ACC112 (cell line): ENCODE data around the gene TAGLN.

Experiments
- H2AFZ ChIP-seq: fragments of 200-600 bp; sonication (generic); one replicate; pipeline ENCODE4 v1.6.0; 2017; ENCODE audit warnings: antibody characterized with exemption, low read length; ENCODE audit not compliant: unreplicated experiment
- H3K27ac ChIP-seq: fragments of 200-600 bp; sonication (generic); 2 replicates; pipeline ENCODE4 v1.5.1; 2014; ENCODE audit warnings: low read depth, mild to moderate bottlenecking, antibody characterized with exemption, low read length, moderate library complexity
- H3K27me3 ChIP-seq: fragments of 200-600 bp; sonication (generic); 2 replicates; pipeline ENCODE4 v1.6.1; 2014; ENCODE audit warnings: mild to moderate bottlenecking, antibody characterized with exemption, low read length, moderate library complexity, mixed read lengths; ENCODE audit not compliant: insufficient read depth
- H3K36me3 ChIP-seq: fragments of 200-600 bp; sonication (generic); 2 replicates; pipeline ENCODE4 v1.6.1; 2016; ENCODE audit warnings: mild to moderate bottlenecking, antibody characterized with exemption, low read length, moderate library complexity, mixed read lengths; ENCODE audit not compliant: insufficient read depth
- H3K4me1 ChIP-seq: fragments of 200-600 bp; sonication (generic); one replicate; pipeline ENCODE4 v1.6.1; 2016; ENCODE audit warnings: low read length, mixed read lengths; ENCODE audit not compliant: insufficient read depth, unreplicated experiment, control insufficient read depth
- H3K4me3 ChIP-seq: fragments of 200-600 bp; sonication (generic); 2 replicates; pipeline ENCODE4 v1.5.1; 2014; ENCODE audit warnings: mild to moderate bottlenecking, low read depth, low read length
- H3K79me2 ChIP-seq: fragments of 200-600 bp; sonication (generic); one replicate; pipeline ENCODE4 v1.6.0; 2016; ENCODE audit warnings: low read length; ENCODE audit not compliant: control insufficient read depth, unreplicated experiment, insufficient read depth

Gene TAGLN

DNA sequence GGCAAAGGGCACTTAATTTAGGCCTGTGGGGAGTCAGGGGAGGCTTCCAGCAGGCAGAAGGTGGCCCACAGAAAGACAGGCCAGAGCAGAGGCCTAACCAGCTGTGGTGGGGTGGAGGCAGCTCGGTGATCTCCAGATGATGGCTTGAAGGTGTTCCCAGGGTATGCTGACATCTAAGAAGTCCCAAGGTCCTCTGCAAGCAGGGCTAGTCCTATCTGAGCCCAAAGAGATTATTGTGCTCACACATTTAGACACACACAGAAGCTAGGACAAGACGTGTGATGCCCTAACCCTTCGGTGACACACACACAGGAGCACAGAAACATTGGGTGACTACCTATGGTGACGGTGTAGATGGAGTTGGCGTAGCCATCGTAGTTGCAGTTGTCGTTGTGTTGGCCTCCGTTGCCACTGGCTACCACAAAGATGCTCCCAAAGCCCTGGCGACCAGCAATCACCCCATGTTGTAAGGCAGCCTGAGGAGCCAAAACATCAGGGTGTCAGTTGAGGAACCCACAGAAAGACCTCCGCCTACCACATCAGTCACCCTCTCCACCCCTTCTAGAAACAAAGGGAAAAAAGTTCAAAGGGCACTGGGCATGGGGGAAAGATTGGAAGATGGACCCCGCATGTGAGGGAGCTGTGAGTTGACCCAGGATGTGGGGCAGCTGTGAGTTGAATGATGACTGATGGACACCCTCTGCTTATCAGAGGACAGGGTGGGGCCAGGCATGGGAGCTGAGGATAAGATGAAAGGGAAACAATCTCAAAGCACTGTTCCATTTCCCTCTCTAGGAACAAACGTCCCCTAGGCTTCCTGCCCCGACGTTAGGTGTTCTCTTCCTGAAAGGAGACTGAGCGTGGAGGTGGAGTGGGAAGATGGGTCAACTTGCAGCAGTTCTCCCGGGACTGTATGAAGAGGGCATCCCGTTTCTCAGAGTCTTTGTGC, 24.8 kb downstream of the TAGLN start:
- 0 out of 2 replicates have a peak overlapping the region, but pooled peaks have one; percentile 92 for H3K27ac ChIP-seq
- peaks cover 20% of the 10 kb centered on the region for H3K36me3 ChIP-seq
- peaks cover 2% of the 10 kb centered on the region for H3K79me2 ChIP-seq
- no peak overlapping the region for H2AFZ ChIP-seq
- H3K4me3 ChIP-seq = no peak overlapping the region
- H3K4me1 ChIP-seq = peaks cover 32% of the 10 kb centered on the region
- H3K27me3 ChIP-seq = no peaks in the 10 kb centered on the region

DNA sequence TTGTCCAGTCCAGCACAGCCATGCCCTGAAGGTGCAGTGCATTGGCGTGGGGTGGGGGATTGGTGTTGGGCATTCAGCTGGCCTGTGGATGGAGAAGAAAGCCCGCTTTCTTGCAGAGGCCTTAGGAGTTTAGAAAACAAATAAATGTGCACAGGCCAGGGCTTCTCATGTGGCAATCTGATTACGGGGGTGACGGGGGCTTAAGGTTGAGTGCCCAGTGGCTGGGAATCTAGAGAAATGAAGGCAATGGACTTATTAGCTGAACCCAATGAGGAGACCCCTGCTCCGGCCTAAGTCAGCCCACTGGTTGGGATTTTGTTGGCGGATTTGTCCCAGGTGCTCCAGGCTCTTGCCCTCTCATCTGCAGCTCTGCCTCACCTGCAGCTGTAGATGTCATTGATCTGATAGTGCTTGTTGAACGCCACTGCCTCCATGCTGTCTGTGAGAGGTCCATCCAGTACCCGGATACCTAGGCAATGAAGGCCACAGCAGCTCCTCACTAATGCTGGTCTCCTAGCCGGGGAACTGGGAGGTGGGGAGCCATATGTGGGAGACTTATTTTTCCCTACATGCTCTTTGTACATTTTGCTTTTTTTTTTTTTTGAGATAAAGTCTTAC, 26.5 kb downstream of the TAGLN start:
- Histone ChIP-seq H2AFZ (no peak overlapping the region), H3K4me3 (no peak overlapping the region), H3K79me2 (peaks cover 19% of the 10 kb centered on the region), H3K27ac (no peak overlapping the region), H3K36me3 (0 out of 2 replicates have a peak, but pooled peaks cover 14% of the 10 kb centered on the region), H3K27me3 (no peaks in the 10 kb centered on the region), H3K4me1 (peaks cover 27% of the 10 kb centered on the region)

- H3K27me3 ChIP-seq = no peaks in the 10 kb centered on the region
- no peak overlapping the region for H2AFZ ChIP-seq
- peaks cover 29% of the 10 kb centered on the region for H3K79me2 ChIP-seq
- H3K36me3 ChIP-seq = 0 out of 2 replicates have a peak, but pooled peaks cover 14% of the 10 kb centered on the region
- peaks cover 20% of the 10 kb centered on the region for H3K4me1 ChIP-seq
- no peak overlapping the region for H3K27ac ChIP-seq
- H3K4me3 ChIP-seq = no peak overlapping the region
These were observed 27.5 kb downstream of the TAGLN start for GRCh38 chr11:117226388-117227385.

- Histone ChIP-seq H3K79me2 (peaks cover 38% of the 10 kb centered on the region), H2AFZ (no peak overlapping the region), H3K36me3 (0 out of 2 replicates have a peak, but pooled peaks cover 11% of the 10 kb centered on the region), H3K4me3 (no peak overlapping the region), H3K4me1 (peaks cover 11% of the 10 kb centered on the region), H3K27ac (no peak overlapping the region), H3K27me3 (no peaks in the 10 kb centered on the region)
These were observed 28.9 kb downstream of the TAGLN start for GRCh38 chr11:117228091-117228490.

- H3K36me3 ChIP-seq = no peaks in the 10 kb centered on the region
- no peaks in the 10 kb centered on the region for H3K27me3 ChIP-seq
- no peak overlapping the region for H2AFZ ChIP-seq
- 0 out of 2 replicates have a peak overlapping the region, but pooled peaks have one; percentile 62 for H3K27ac ChIP-seq
- H3K4me3 ChIP-seq = no peak overlapping the region
- peaks cover 22% of the 10 kb centered on the region for H3K4me1 ChIP-seq
- H3K79me2 ChIP-seq = peaks cover 49% of the 10 kb centered on the region
These were observed 30.2 kb downstream of the TAGLN start for GRCh38 chr11:117229411-117229810.

DNA sequence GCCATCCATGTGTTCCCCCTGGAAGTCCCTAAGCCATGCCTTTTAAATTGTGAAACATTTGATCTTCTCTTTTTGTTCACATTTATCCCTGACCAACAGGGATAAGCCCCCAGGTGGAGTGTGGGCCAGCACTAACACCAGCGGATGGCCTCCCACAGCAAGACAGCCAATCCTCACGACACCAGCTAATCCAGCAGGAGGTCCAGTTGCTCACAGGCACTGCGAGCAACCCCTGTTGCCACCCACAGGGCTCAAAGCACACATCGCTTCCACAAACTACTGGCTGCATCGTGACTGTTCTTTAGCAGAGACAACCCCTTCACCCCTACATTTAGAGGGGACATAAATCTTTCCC, 30.7 kb downstream of the TAGLN start:
- no peaks in the 10 kb centered on the region for H3K36me3 ChIP-seq
- H3K4me3 ChIP-seq = peak overlapping the region; percentile 92; the same call in 1 of the 2 replicates
- peak overlapping the region; percentile 62 for H3K27ac ChIP-seq
- no peaks in the 10 kb centered on the region for H3K27me3 ChIP-seq
- peaks cover 49% of the 10 kb centered on the region for H3K79me2 ChIP-seq
- H3K4me1 ChIP-seq = peaks cover 22% of the 10 kb centered on the region
- no peak overlapping the region for H2AFZ ChIP-seq

GRCh38 chr11:117230286-117230961, 31.3 kb downstream of the TAGLN start:
- Histone ChIP-seq H3K4me1 (peaks cover 22% of the 10 kb centered on the region), H3K27ac (peak overlapping the region; percentile 62), H3K36me3 (no peaks in the 10 kb centered on the region), H3K4me3 (peak overlapping the region; percentile 92), H3K79me2 (peaks cover 49% of the 10 kb centered on the region), H3K27me3 (no peaks in the 10 kb centered on the region), H2AFZ (no peak overlapping the region)

GRCh38 chr11:117230999-117231841, 32.0 kb downstream of the TAGLN start:
- peaks cover 22% of the 10 kb centered on the region for H3K4me1 ChIP-seq
- H3K79me2 ChIP-seq = peaks cover 49% of the 10 kb centered on the region
- H3K27me3 ChIP-seq = no peaks in the 10 kb centered on the region
- peak overlapping the region; percentile 86 for H2AFZ ChIP-seq
- H3K4me3 ChIP-seq = peak overlapping the region; percentile 92
- no peaks in the 10 kb centered on the region for H3K36me3 ChIP-seq
- H3K27ac ChIP-seq = peak overlapping the region; percentile 62

GRCh38 chr11:117231842-117232091, 32.6 kb downstream of the TAGLN start, which contains the start of gene PCSK7:
Gene PCSK7, minus strand, starts transcription at chr11:117232073. Its CDS starts 2,229 bp downstream, at chr11:117229844.
- Histone ChIP-seq H3K4me3 (peak within 1 kb of the TSS; percentile 92), H3K27me3 (no peaks in the 10 kb centered on the region), H3K79me2 (peaks cover 49% of the 10 kb centered on the region), H3K4me1 (peaks cover 22% of the 10 kb centered on the region), H3K27ac (peak within 1 kb of the TSS; percentile 62), H3K36me3 (no peaks in the 10 kb centered on the region), H2AFZ (peak within 1 kb of the TSS; percentile 86)
